ENCODE data around the gene CADPS.

Gene CADPS

GRCh38 chr3:62365391-62366125 lies 509.7 kb downstream of the CADPS start:
- H3K36me3 ChIP-seq, result no peaks in the 10 kb centered on the region
- no peaks in the 10 kb centered on the region for H3K4me1 ChIP-seq (ENCODE audit: control insufficient read depth in 1 of 2, insufficient read depth in 1 of 2, low read depth in 1 of 2, low read length in 1 of 2)
- no peak for TF ChIP-seq CTCF (IDR thresholded peaks at IDR 0.05)
- H3K27ac ChIP-seq, result no peak overlapping the region
- H3K27me3 ChIP-seq, result peaks cover 72% of the 10 kb centered on the region
- no peaks in the 10 kb centered on the region for H3K9me3 ChIP-seq
- no peak overlapping the region for H3K4me3 ChIP-seq (ENCODE audit: low read depth in 1 of 2, low read length in 1 of 2)

DNA sequence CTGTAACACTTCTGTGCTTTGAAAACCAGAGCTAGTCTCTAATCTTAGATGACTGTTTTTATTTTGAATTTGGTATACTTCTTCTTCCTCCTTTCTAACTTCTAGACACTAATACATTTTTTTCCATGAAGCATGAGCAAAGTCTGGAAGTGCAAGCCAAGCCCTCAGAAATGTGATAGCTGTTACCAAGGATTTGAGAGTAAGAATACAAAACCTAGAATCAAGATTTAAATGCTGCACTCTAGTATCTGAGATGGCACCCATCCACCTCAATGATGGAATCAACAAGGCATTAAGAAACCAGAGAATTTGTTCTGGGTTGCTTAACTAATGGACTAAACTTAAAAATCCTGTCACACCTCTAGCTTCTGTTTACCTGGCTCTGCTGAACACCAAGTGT lies 511.0 kb downstream of the CADPS start:
- no peak overlapping the region for H3K4me3 ChIP-seq (ENCODE audit: low read depth in 1 of 2, low read length in 1 of 2)
- TF ChIP-seq CTCF (IDR thresholded peaks at IDR 0.05), result no peak
- H3K36me3 ChIP-seq, result no peaks in the 10 kb centered on the region
- H3K4me1 ChIP-seq (ENCODE audit: control insufficient read depth in 1 of 2, insufficient read depth in 1 of 2, low read depth in 1 of 2, low read length in 1 of 2), result no peaks in the 10 kb centered on the region
- no peaks in the 10 kb centered on the region for H3K9me3 ChIP-seq
- H3K27me3 ChIP-seq, result peaks cover 58% of the 10 kb centered on the region
- no peak overlapping the region for H3K27ac ChIP-seq

DNA sequence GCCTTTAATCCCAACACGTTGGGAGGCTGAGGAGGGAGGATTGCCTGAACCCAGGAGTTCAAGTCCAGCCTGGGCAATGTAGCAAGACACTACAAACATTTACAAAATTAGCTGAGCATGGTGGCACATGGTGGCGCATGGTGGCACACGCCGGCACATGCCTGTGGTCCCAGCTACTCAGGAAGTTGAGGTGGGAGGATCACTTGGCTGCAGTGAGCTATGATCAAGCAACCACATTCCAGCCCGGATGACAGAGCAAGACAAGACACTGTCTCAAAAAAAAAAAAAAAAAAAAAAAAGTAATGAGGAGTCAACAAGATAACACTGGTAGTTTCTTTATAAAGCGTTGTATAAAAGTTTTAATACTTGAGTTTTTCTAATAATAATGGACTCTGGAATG lies 511.9 kb downstream of the CADPS start:
- H3K4me3 ChIP-seq (ENCODE audit: low read depth in 1 of 2, low read length in 1 of 2), result no peak overlapping the region
- no peak overlapping the region for H3K27ac ChIP-seq
- TF ChIP-seq CTCF (IDR thresholded peaks at IDR 0.05), result no peak
- no peaks in the 10 kb centered on the region for H3K36me3 ChIP-seq
- H3K4me1 ChIP-seq (ENCODE audit: control insufficient read depth in 1 of 2, insufficient read depth in 1 of 2, low read depth in 1 of 2, low read length in 1 of 2), result no peaks in the 10 kb centered on the region
- peaks cover 49% of the 10 kb centered on the region for H3K27me3 ChIP-seq
- no peaks in the 10 kb centered on the region for H3K9me3 ChIP-seq

DNA sequence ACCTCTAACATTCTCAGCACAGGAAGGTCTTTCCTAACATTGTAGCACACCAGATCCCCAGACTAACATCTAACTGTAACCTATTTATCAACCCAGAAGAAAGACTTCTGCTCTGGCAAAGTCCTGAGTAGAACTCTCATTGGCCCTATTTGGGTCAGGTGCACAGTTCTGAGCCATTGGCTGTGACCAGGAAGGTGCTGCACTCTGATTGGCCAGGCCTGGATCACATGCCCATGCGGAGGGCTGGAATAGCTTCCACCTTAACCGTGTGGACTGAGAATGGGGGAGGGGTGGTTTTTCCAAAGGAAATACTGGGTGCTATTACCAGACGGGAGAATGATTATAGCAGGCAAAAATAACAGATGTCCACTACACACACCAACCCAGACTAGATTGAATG lies 513.4 kb downstream of the CADPS start:
- no peak for TF ChIP-seq CTCF (IDR thresholded peaks at IDR 0.05)
- Histone ChIP-seq H3K9me3 (no peaks in the 10 kb centered on the region), H3K4me1 (ENCODE audit: control insufficient read depth in 1 of 2, insufficient read depth in 1 of 2, low read depth in 1 of 2, low read length in 1 of 2) (no peaks in the 10 kb centered on the region), H3K36me3 (no peaks in the 10 kb centered on the region), H3K27ac (no peak overlapping the region), H3K27me3 (peaks cover 34% of the 10 kb centered on the region), H3K4me3 (ENCODE audit: low read depth in 1 of 2, low read length in 1 of 2) (no peak overlapping the region)

GRCh38 chr3:62361261-62361660 lies 514.0 kb downstream of the CADPS start:
- peaks cover 29% of the 10 kb centered on the region for H3K27me3 ChIP-seq
- TF ChIP-seq CTCF (IDR thresholded peaks at IDR 0.05), result no peak
- no peaks in the 10 kb centered on the region for H3K4me1 ChIP-seq (ENCODE audit: control insufficient read depth in 1 of 2, insufficient read depth in 1 of 2, low read depth in 1 of 2, low read length in 1 of 2)
- no peaks in the 10 kb centered on the region for H3K36me3 ChIP-seq
- H3K9me3 ChIP-seq, result no peaks in the 10 kb centered on the region
- no peak overlapping the region for H3K4me3 ChIP-seq (ENCODE audit: low read depth in 1 of 2, low read length in 1 of 2)
- no peak overlapping the region for H3K27ac ChIP-seq

All from neutrophil (primary cell).